NCI-H146 (cell line): Measurements from ENCODE around the gene CPSF7.
A peak's percentile ranks its signal among the peaks of the same experiment; 100 is the strongest.
"Not testable (repeated sequence)": the region's sequence is repeated elsewhere in the genome, so short reads cannot be mapped to it uniquely, and the experiment has no call there.

Experiments
- DNase-seq: peaks from one replicate; lab custom pipeline; 2025; lab: John Stamatoyannopoulos, UW

CPSF7 gene

DNA sequence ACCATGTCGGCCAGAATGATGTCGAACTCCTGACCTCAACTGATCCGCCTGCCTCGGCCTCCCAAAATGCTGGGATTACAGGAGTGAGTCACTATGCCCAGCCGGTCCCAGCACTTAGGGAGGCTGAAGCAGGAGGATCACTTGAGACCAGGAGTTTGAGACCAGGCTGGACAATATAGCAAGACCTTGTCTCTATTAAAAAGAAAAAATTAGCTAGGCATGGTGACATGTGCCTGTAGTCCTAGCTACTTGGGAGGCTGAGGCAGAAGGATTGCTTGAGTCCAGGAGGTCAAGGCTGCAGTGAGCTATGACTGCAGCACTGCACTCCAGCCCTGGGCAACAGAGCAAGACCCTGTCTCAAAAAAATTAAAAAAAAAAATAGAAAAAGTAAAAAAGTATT, 45.9 kb downstream of the CPSF7 start:
- not testable (repeated sequence) for DNase-seq

DNA sequence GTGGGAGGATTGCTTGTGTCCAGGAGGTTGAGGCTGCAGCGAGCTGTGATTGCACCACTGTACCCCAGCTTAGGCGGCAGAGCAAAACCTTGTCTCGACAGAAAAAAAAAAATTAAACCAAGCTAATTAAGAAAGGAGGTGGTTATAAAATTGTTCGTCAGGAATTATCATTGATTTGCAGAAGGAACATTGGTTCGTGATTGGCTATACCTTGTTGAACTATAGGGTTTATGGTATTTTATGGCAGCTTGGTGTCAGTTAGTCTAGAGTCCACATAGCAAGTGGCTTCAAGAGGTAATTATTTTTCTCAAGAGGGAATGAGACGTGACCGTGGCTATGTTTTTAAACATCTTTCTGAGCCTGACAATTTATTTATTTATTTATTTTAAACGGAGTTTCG, 48.9 kb downstream of the CPSF7 start:
- no peak for DNase-seq

DNA sequence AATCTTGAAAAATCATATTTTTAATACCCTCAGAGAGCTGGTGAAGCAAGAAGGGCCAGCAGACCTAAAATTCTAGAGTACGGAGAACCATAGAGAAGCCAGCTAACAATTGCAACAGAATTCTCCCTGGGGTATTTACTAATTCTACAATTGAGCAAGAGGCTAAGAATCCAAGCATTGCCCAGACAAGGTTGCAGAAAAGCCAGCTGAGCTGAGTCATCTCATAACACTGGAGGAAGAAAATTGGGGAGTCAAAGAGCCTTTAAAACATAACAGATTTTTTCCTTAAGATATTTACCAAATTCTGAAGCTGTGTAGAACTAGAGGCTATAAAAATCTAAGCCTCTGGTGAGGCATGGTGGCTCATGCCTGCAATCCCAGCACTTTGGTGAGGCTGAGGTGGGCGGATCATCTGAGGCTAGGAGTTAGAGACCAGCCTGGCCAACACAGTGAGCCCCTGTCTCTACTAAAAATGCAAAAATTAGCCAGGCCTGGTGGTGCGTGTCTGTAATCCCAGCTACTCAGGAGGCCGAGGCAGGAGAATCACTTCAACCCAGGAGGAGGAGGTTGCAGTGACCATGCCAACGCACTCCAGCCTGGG, 51.0 kb downstream of the CPSF7 start:
- no peak for DNase-seq

- no peak for DNase-seq
Observed at GRCh38 chr11:61377461-61378160, 52.2 kb downstream of the CPSF7 start.

DNA sequence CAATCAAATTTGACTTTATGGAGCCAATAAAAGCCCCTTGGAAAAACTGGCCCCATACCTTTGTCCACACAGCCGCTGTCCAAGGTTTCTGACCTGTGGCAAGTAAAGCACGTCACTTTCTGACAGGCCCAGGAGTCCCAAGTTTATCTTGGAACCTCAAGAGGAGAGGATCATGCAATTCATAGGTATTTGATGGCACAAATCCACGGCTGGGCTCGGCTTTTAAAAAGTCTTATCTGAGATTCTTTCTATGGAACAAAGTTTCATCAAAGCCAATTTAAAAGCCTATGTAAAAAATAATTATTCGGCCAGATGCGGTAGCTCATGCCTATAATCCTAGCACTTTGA, 54.0 kb downstream of the CPSF7 start:
- no peak for DNase-seq

DNA sequence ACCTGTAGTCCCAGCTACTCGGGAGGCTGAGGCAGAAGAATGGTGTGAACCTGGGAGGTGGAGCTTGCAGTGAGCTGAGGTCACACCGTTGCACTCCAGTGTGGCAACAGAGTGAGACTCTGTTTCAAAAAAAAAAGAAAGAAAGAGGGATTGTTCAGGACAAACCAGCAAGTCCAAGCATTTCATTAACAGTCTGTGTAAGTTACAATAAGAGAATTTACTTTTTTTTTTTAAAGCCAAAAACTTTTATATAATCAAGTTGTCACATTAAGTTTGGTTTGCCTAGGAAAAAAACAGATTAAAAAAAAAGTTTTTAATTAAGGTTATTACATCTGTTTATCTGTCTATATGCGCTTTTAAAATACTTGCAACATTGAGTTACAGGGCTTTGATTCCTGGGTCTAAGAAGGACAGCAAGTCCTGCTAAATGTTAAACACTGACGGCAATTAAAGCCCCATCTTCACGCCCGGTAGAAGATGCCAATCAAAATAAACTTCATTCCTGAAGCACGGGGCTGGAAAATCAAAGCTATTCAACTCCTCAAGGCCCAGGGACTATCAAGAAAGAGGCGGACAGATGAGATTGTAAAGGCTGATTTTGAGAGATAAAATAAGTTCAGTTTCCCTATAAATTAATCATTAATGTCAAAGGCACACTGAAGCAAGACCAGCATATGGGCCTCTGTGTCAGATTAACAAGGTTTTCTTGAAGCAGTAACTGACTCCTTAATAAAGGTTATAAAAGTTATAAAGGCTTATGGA, 56.9 kb downstream of the CPSF7 start:
- no peak for DNase-seq

DNA sequence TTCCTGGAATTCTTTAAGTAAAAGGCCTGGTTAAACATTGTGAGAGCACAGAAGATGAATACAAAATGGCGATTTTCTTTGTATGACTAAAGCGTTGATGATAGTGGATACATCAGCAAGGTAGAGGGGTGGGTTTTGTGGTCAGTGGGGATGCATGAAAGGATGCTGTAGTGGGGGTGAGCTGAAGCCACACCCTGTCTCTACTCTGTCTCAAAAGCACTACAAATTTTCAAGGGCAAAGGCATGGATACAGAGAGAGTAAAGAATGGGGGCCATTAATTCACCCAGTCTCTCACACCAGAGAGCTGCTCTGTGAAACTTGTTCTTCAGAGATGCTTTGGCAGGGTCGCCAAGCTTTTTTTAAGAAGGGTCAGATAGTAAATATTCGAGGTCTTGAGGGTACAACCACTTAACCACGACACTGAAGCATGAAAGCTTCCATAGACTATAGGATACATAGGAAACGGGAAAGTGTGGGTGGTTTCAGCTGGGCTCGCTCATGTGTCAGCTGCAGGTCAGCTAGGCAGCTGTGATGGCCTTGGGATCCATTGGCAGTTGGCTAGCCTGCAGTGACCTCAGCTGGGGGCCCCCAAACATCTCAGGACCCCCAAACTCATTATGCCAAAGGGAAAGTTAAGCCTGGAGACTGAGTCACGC, 59.3 kb downstream of the CPSF7 start:
- DNase-seq, result no peak

DNA sequence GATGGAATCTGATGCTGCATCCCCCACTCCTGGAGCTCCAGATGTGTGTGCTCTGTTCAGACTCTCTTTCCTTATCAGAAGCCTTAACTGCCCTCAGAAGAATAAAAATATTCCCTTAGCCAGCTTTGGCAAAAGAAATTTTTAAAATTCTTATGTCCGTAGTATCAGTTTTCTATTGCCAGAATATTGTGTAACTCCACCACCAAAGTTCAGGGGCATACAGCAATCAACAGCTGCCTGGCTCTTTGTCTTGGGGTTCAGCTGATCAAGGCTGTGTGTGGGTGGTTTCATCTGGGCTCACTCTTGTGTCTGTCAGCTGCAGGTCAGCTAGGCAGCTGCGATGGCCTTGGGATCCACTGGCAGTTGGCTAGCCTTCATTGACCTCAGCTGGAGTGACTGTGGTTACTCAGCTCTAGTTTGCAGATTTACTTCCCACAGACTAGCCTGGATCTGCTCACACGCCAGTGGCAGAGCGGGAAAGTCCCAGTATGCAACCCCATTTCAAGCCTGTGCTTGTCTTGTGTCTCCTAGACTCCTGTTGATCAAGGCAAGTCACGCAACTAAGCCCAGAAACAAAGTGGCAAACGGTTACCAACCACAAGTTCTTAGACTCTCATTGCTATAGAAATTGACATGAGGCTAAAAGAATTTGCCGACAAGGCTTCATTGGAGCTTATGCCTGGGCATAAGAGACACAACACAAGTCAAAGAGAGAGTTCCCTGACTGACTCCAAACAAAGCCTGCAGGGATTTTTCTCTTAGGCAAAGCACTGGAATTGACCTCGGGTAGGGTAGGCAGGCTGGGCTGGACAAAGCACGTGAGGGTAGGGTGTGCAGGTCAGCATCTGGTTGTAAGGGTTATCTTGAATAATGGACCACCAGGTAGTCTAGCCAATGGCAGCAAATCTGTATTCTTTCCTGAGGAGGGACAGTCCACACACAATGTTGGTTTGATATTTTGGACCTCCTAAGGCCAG, 60.1 kb downstream of the CPSF7 start:
- DNase-seq, result no peak

GRCh38 chr11:61368646-61369045, 61.1 kb downstream of the CPSF7 start:
- DNase-seq, result no peak

DNA sequence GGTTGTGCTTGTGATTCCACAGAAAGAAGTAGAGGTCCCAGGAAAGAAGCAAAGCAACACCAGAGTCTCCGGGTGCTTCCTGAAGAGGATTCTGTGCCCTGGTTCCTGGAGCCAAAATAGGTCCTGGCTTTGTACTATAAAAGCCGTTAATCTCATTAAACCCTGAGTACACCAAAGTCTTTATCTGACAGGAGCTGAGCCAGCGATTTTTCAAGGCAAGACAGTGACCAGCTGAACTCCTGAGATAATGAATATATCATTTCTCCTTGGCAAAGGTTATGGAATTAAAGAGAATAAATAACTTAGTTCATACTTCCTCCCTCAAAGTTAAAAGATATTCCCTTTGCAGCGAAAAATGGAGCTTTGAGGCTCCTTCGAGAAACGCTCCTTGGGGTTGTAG, 62.4 kb downstream of the CPSF7 start:
- no peak for DNase-seq

DNA sequence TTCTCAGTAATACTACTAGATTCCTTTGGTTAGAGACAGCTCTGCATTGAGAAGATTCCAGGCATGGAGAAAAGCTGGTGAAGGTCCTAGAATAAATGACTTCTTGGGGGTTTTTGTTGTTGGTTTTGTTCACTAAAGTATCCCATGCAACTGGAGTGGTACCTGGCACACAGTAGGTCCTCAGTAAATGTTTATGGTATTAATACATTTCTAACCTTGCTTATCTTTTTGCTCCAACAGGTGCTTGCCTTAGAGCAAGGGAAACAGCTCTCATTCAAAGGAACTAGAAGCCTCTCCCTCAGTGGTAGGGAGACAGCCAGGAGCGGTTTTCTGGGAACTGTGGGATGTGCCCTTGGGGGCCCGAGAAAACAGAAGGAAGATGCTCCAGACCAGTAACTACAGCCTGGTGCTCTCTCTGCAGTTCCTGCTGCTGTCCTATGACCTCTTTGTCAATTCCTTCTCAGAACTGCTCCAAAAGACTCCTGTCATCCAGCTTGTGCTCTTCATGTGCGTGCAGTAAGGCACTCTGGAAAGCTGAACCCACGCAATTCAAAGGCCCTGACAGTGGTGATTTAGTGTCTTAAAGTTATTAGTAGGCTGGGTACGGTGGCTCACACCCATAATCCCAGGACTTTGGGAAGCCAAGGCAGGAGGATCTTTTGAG, 65.6 kb downstream of the CPSF7 start:
- DNase-seq, result no peak

DNA sequence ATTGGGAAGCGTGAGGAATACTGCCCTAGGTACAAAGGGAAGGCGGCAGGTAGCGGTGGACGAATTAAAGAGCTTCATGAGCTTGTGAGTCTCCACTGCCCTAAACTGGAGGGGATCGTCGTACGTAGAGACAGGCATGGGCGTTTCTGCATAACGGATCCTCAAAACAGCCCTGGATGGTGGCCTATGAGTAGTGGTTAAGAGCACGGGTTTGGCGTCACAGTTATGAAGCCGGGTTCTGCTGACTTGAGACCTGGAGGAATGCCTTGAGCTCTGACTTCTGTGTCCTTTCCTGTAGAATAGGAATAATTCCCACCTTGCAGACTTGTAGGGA, 67.3 kb downstream of the CPSF7 start:
- peak; percentile 63 for DNase-seq

GRCh38 chr11:61361741-61362541, 67.8 kb downstream of the CPSF7 start, which contains the start of the genes CYB561A3 and TMEM138:
TSS of gene CYB561A3 (minus strand) at chr11:61361882. CDS start at chr11:61356713, 5,169 bp downstream.
TSS of gene TMEM138 (plus strand) at chr11:61362374. CDS start at chr11:61364391, 2,017 bp downstream.
- peak; percentile 95 for DNase-seq

DNA sequence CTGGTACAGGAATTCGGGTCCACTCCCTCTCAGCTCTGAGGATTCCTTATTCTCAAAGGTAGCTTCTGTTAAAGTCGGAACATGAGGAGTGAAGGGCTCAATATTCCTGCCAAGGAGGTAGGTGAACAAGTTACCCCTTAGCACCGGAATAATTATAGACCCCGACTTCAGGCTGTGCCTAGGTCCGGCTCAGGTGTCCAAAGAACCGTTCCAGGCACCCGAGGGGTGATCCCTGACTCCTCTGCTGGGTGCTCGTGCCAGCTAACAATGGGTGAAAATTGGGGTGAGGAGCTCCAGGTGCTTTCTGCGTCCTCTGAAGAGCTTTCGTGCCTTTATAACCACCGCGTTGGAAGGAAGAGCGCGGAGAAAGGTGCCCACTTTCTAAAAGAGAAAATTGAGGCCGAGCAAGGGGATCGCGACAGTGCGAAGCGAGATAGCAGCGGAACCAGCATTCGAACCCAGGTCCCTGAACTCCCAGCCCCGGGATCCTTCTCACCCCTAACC, 68.5 kb downstream of the CPSF7 start:
- DNase-seq, result no peak

DNA sequence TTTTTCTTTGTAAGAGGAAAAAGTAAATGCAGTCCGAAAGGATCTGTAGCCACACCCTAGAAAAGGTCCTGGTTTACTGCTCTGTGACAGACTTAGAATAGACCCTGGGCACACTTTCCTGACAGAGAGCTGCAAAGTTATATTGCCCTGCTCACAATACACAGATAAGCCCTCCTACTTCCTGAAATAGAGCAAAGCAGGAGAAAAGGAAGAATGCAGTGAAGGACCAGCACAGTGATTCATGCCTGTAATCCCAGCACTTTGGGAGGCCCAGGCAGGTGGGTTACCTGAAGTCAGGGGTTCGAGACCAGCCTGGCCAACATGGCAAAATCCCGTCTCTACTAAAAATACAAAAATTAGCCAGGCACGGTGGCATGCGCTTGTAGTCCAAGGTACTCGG, 70.3 kb downstream of the CPSF7 start:
- no peak for DNase-seq

GRCh38 chr11:61358566-61358965, 71.2 kb downstream of the CPSF7 start:
- no peak for DNase-seq

DNA sequence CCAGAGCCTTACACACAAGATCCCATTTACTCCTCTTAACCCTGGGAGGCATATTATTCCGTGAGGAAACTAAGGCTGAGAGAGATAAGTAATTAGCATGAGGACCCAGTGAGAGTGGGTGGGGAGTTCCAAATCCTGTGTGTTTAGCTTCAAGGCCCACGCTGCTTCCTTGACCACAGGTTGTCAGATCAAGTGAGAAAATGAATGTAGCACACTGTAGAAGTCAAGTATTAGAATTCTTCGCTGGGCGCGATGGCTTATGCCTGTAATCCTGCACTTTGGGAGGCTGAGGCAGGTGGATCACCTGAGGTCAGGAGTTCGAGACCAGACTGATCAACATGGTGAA, 71.9 kb downstream of the CPSF7 start:
- DNase-seq, result no peak

- DNase-seq, result no peak
Observed at GRCh38 chr11:61357233-61357893, 72.4 kb downstream of the CPSF7 start.

- DNase-seq, result no peak
Observed at GRCh38 chr11:61356706-61357105, 73.1 kb downstream of the CPSF7 start.

DNA sequence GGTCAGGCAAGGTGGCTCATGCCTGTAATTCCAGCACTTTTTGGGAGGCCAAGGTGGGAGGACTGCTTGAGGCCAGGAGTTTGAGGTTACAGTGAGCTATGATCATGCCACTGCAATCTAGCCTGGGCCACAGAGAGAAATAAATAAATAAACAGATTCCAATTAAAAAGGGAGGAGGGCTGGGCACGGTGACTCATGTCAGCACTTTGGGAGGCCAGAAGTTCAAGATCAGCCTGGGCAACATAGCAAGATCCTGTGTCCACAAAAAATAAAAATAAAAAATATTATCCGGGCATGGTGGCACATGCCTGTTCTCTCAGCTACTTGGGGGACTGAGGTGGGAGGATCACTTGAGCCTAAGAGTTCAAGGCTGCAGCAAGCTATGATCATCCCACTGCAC, 75.6 kb downstream of the CPSF7 start:
- no peak for DNase-seq
